Fibroblast of lung (primary cell): Measurements from ENCODE around the gene GPR162. TPM values are rescaled to one million over a fixed set of nuclear protein-coding genes. Genes with fewer than 3 reads are reported as not detected.

Source experiments
- DNase-seq, 2 donors: peaks; one replicate each; pipeline versions ENCODE4 v3.0.0 to v3.0.0-alpha.2; 2010; ENCODE audit warnings: low read depth in 2 of 2
- H2AFZ ChIP-seq: 2 replicates; pipeline ENCODE4 v1.5.1; 2012; ENCODE audit warnings: low read length, control low read depth, inconsistent platforms
- H3K27ac ChIP-seq: 2 replicates; pipeline ENCODE4 v1.5.1; 2011; ENCODE audit warnings: low read length, control low read depth; ENCODE audit not compliant: insufficient read depth
- H3K27me3 ChIP-seq: 2 replicates; pipeline ENCODE4 v1.5.1; 2011; ENCODE audit warnings: mild to moderate bottlenecking, low read length; ENCODE audit not compliant: control insufficient read depth, insufficient read depth
- H3K36me3 ChIP-seq: 2 replicates; pipeline ENCODE4 v1.5.1; 2011; ENCODE audit warnings: low read length; ENCODE audit not compliant: control insufficient read depth, insufficient read depth
- H3K4me1 ChIP-seq: 2 replicates; pipeline ENCODE4 v1.5.1; 2011; ENCODE audit warnings: low read length; ENCODE audit not compliant: control insufficient read depth, insufficient read depth; ENCODE audit errors: extremely low read depth
- H3K4me2 ChIP-seq: 2 replicates; pipeline ENCODE4 v1.5.1; 2011; ENCODE audit warnings: low read length, control low read depth; ENCODE audit not compliant: insufficient read depth; ENCODE audit errors: extremely low read depth
- H3K4me3 ChIP-seq, 4 experiments: fragments of 200-600 bp in 1 of 4; sonication (generic) in 1 of 4; replicated peaks in 1 of 4; 2 replicates each; pipeline ENCODE4 v1.5.1; 2011 to 2016; ENCODE audit warnings: low read length in 4 of 4, low read depth in 3 of 4, mild to moderate bottlenecking in 3 of 4, control low read depth in 2 of 4, inconsistent platforms in 1 of 4, mixed read lengths in 1 of 4; ENCODE audit not compliant: insufficient read depth in 1 of 4; ENCODE audit errors: control extremely low read depth in 1 of 4
- H3K79me2 ChIP-seq: 2 replicates; pipeline ENCODE4 v1.5.1; 2012; ENCODE audit warnings: mild to moderate bottlenecking, low read length, inconsistent platforms; ENCODE audit not compliant: control insufficient read depth, insufficient read depth
- H3K9ac ChIP-seq: 2 replicates; pipeline ENCODE4 v1.5.1; 2011; ENCODE audit warnings: mild to moderate bottlenecking, low read length, control low read depth; ENCODE audit not compliant: insufficient read depth
- H3K9me3 ChIP-seq: 2 replicates; pipeline ENCODE4 v1.5.1; 2012; ENCODE audit warnings: low read depth, low read length; ENCODE audit not compliant: control insufficient read depth, insufficient read depth
- H4K20me1 ChIP-seq: 2 replicates; pipeline ENCODE4 v1.5.1; 2011; ENCODE audit warnings: low read length; ENCODE audit not compliant: control insufficient read depth, insufficient read depth; ENCODE audit errors: extremely low read depth
- CTCF ChIP-seq, 2 donors: IDR thresholded peaks in 1 of 2; conservative IDR thresholded peaks in 1 of 2; 1 replicate in 1 of 2; 2 replicates in 1 of 2; pipeline ENCODE4 v1.5.1; 2011 to 2012; ENCODE audit warnings: low read length in 2 of 2, control low read depth in 1 of 2, inconsistent platforms in 1 of 2, low read depth in 1 of 2, mild to moderate bottlenecking in 1 of 2
- EZH2 ChIP-seq: IDR thresholded peaks from 2 replicates; pipeline ENCODE4 v1.5.1; 2012; ENCODE audit warnings: low read length, control low read depth, mild to moderate bottlenecking; ENCODE audit errors: missing control alignments
- polyA plus RNA-seq, 2 donors: library from polyadenylated mRNA; depleted of rRNA in 1 of 2; stranded (reverse) in 1 of 2; unstranded in 1 of 2; fragments of >200 nt; gene quantifications; 2 replicates each; pipeline ENCODE4 v1.2.1, GENCODE V29; 2011 to 2012; ENCODE audit warnings: missing spikeins in 1 of 2
- total RNA-seq: library from RNA; depleted of rRNA; stranded (reverse); fragments of >200 nt; gene quantifications from 2 replicates; pipeline ENCODE4 v1.2.1, GENCODE V29; 2014

The GPR162 gene
- total and polyA plus RNA-seq, 2 donors (not counting 1 experiment from before 2014, with no cell fraction given), result 5.6 to 11.1 TPM

GRCh38 chr12:6840330-6840729 is 18.7 kb downstream of the GPR162 start:
- Histone ChIP-seq H3K4me2 (no peak overlapping the region), H3K27ac (no peak overlapping the region), H3K79me2 (no peaks in the 10 kb centered on the region), H3K27me3 (no peaks in the 10 kb centered on the region), H3K9ac (no peak overlapping the region), H3K4me1 (no peaks in the 10 kb centered on the region), H2AFZ (no peak overlapping the region), H4K20me1 (no peaks in the 10 kb centered on the region), H3K36me3 (peaks cover 30% of the 10 kb centered on the region), H3K9me3 (no peaks in the 10 kb centered on the region), H3K4me3 (no peak overlapping the region)
- no peak for DNase-seq
- TF ChIP-seq CTCF (conservative IDR thresholded peaks at IDR 0.05 in 1 of 2, IDR thresholded peaks at IDR 0.05 in 1 of 2; ENCODE audit: low read depth in 1 of 2, low read length in 2 of 2) (no peak), EZH2 (no peak)

GRCh38 chr12:6840761-6841515 is 19.3 kb downstream of the GPR162 start, which contains the start of gene GNB3:
TSS of gene GNB3 (plus strand) at chr12:6840925. CDS start at chr12:6841288, 363 bp downstream.
- no peak within 1 kb of the TSS for H3K9ac ChIP-seq
- no peak within 1 kb of the TSS for H3K4me2 ChIP-seq
- no peaks in the 10 kb centered on the region for H3K4me1 ChIP-seq
- no peak within 1 kb of the TSS for H2AFZ ChIP-seq
- no peak within 1 kb of the TSS for H3K27ac ChIP-seq
- no peaks in the 10 kb centered on the region for H3K79me2 ChIP-seq
- no peaks in the 10 kb centered on the region for H4K20me1 ChIP-seq
- no peak for DNase-seq
- no peaks in the 10 kb centered on the region for H3K9me3 ChIP-seq
- TF ChIP-seq CTCF (conservative IDR thresholded peaks at IDR 0.05 in 1 of 2, IDR thresholded peaks at IDR 0.05 in 1 of 2; ENCODE audit: low read depth in 1 of 2, low read length in 2 of 2), result no peak
- no peak for TF ChIP-seq EZH2
- no peaks in the 10 kb centered on the region for H3K27me3 ChIP-seq
- H3K4me3 ChIP-seq, result no peak within 1 kb of the TSS
- H3K36me3 ChIP-seq, result peaks cover 36% of the 10 kb centered on the region

- Histone ChIP-seq H3K4me1 (no peaks in the 10 kb centered on the region), H3K4me2 (no peak overlapping the region), H3K27me3 (no peaks in the 10 kb centered on the region), H3K36me3 (peaks cover 41% of the 10 kb centered on the region), H2AFZ (no peak overlapping the region), H3K79me2 (no peaks in the 10 kb centered on the region), H3K9me3 (no peaks in the 10 kb centered on the region), H3K4me3 (no peak overlapping the region), H3K9ac (no peak overlapping the region), H3K27ac (no peak overlapping the region), H4K20me1 (no peaks in the 10 kb centered on the region)
- no peak for TF ChIP-seq EZH2
- no peak for DNase-seq
These were observed 20.5 kb downstream of the GPR162 start for GRCh38 chr12:6842075-6842474.
